ENCODE data around the gene ONECUT3.
"Not testable (repeated sequence)": the region's sequence is repeated elsewhere in the genome, so short reads cannot be mapped to it uniquely, and the experiment has no call there.

The ONECUT3 gene

GRCh38 chr19:1752757-1753728 lies at the start of gene ONECUT3:
ONECUT3 (plus strand) TSS chr19:1753506; CDS start chr19:1753663, 157 bp downstream.
- no peak for DNase-seq

- DNase-seq: no peak
Observed at GRCh38 chr19:1704339-1704738, 49.0 kb upstream of the ONECUT3 start.

- DNase-seq: no peak
Observed at GRCh38 chr19:1705367-1705766, 47.9 kb upstream of the ONECUT3 start.

GRCh38 chr19:1706646-1707045 lies 46.7 kb upstream of the ONECUT3 start:
- DNase-seq: not testable (repeated sequence)

- DNase-seq: no peak
Observed at GRCh38 chr19:1707240-1707639, 46.1 kb upstream of the ONECUT3 start.

GRCh38 chr19:1713170-1713569 lies 40.1 kb upstream of the ONECUT3 start:
- DNase-seq: no peak

GRCh38 chr19:1715540-1715939 lies 37.8 kb upstream of the ONECUT3 start:
- DNase-seq: no peak

- DNase-seq: no peak
Observed at GRCh38 chr19:1717200-1717969, 35.9 kb upstream of the ONECUT3 start.

- DNase-seq: no peak
Observed at GRCh38 chr19:1717970-1718264, 35.4 kb upstream of the ONECUT3 start.

- no peak for DNase-seq
Observed at GRCh38 chr19:1718420-1719291, 34.6 kb upstream of the ONECUT3 start.

GRCh38 chr19:1719519-1719918 lies 33.8 kb upstream of the ONECUT3 start:
- no peak for DNase-seq

- DNase-seq: no peak
Observed at GRCh38 chr19:1720237-1720636, 33.1 kb upstream of the ONECUT3 start.

GRCh38 chr19:1725100-1726064 lies 27.9 kb upstream of the ONECUT3 start:
- DNase-seq: peak; percentile 38

- DNase-seq: no peak
Observed at GRCh38 chr19:1728816-1729567, 24.3 kb upstream of the ONECUT3 start.

- no peak for DNase-seq
Observed at GRCh38 chr19:1729568-1729925, 23.8 kb upstream of the ONECUT3 start.

- DNase-seq: no peak
Observed at GRCh38 chr19:1730157-1730556, 23.1 kb upstream of the ONECUT3 start.

GRCh38 chr19:1734321-1734966 lies 18.9 kb upstream of the ONECUT3 start:
- DNase-seq: no peak

- DNase-seq: no peak
Observed at GRCh38 chr19:1736280-1736679, 17.0 kb upstream of the ONECUT3 start.

GRCh38 chr19:1736927-1737326 lies 16.4 kb upstream of the ONECUT3 start:
- no peak for DNase-seq

GRCh38 chr19:1739960-1740629 lies 13.2 kb upstream of the ONECUT3 start:
- DNase-seq: no peak
